Measurements from ENCODE around the gene TBL1XR1.
A peak's percentile ranks its signal among the peaks of the same experiment; 100 is the strongest.

The TBL1XR1 gene

DNA sequence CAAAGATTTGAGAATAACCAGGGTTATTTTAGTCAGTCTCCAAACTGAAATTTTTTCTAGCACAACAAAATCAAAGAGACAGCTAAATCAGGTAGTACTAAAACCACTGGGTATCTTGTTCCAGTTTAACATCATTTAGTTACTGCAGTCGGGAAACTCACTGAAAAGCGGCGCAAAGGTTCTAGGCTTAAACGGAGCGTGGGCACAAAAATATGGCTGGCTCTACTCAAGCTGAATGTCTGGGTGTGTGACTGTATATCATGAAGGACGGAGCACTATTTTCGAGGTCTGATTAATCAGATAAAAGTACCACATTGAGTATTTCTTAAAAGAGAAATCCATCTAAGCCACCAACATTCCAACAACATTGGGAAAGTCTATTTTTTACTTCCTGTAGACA, 152.1 kb downstream of the TBL1XR1 start:
- no peak for DNase-seq (ENCODE audit: low read depth)
- no peak overlapping the region for H3K4me3 ChIP-seq (ENCODE audit: low read depth, low read length)
- TF ChIP-seq, protein P1, sequence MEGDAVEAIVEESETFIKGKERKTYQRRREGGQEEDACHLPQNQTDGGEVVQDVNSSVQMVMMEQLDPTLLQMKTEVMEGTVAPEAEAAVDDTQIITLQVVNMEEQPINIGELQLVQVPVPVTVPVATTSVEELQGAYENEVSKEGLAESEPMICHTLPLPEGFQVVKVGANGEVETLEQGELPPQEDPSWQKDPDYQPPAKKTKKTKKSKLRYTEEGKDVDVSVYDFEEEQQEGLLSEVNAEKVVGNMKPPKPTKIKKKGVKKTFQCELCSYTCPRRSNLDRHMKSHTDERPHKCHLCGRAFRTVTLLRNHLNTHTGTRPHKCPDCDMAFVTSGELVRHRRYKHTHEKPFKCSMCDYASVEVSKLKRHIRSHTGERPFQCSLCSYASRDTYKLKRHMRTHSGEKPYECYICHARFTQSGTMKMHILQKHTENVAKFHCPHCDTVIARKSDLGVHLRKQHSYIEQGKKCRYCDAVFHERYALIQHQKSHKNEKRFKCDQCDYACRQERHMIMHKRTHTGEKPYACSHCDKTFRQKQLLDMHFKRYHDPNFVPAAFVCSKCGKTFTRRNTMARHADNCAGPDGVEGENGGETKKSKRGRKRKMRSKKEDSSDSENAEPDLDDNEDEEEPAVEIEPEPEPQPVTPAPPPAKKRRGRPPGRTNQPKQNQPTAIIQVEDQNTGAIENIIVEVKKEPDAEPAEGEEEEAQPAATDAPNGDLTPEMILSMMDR (conservative IDR thresholded peaks at IDR 0.05; ENCODE audit: low read depth, low read length), result no peak

DNA sequence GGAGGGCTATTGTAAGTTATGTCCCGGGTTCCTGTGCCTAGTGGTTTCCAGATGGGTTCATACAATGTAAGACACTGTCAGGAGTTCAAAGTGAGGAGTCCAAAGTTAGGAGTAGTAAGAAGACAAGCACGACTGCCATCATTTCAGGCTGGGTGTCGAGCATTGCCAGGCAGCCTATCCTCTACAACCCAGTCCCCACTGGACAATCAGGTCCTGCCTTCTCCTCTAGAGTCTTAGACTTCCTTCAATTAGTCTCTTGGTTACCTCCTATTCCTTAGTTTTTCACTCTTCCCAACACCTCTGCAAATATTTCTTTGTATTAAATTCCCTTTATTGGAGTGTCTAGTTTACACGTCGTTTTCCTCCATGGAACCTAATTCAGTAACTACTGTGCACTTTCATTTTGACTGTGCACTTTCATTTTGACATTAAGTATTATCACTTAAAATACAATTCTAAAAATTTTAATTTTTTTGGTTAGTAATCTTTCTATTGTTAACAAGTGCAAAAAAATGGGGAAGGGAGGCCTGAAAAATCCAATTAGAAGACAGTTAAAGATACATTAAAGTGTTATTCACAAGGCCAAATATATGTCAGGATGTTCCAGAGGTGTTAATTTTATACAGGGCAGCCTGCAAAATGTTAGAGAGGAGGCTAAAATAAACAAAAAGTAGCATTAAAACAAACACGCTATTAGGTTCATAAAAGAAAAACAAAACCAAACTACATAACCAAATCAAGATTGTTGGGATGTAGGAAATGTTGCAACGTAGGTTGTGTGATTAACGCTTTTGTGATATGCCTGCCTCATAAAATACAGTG, 155.3 kb downstream of the TBL1XR1 start:
- no peak overlapping the region for H3K4me3 ChIP-seq (ENCODE audit: low read depth, low read length)
- no peak for DNase-seq (ENCODE audit: low read depth)
- TF ChIP-seq, protein P1 (conservative IDR thresholded peaks at IDR 0.05; ENCODE audit: low read depth, low read length), result no peak

DNA sequence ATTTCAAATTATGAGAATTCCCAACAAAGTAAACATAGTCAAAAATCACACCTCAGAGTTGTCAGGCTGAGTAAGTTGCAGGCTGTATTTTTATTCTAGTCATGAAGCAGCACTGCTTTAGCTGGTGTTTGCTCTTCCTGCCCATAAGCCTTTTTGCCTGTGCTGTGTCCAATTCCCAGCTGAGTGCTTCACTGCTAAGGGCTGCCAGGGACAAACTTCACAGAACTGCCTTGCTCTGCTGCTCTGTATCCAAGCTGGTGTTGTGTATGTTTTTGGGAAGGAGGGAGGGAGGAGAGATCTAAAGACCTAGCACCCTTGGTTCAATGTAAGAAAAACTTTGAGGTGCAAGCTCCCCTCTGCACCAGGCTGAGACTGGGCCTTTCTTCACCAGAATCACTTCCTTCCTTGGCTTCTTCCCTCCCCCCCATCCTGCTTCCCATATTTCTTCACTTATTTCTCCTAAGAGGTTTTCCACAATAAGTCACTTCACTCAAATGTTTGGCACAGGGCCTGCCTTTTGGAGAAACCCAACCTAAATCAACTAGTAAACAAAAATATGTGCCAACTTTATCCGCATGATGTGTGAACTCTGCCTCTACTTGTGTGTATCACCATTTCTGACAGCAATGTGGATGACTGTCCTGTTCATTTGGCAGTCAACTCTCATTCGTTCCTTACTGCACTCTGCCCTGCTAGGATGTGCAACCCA, 156.1 kb downstream of the TBL1XR1 start:
- no peak for DNase-seq (ENCODE audit: low read depth)
- TF ChIP-seq, protein P1 (conservative IDR thresholded peaks at IDR 0.05; ENCODE audit: low read depth, low read length), result no peak

DNA sequence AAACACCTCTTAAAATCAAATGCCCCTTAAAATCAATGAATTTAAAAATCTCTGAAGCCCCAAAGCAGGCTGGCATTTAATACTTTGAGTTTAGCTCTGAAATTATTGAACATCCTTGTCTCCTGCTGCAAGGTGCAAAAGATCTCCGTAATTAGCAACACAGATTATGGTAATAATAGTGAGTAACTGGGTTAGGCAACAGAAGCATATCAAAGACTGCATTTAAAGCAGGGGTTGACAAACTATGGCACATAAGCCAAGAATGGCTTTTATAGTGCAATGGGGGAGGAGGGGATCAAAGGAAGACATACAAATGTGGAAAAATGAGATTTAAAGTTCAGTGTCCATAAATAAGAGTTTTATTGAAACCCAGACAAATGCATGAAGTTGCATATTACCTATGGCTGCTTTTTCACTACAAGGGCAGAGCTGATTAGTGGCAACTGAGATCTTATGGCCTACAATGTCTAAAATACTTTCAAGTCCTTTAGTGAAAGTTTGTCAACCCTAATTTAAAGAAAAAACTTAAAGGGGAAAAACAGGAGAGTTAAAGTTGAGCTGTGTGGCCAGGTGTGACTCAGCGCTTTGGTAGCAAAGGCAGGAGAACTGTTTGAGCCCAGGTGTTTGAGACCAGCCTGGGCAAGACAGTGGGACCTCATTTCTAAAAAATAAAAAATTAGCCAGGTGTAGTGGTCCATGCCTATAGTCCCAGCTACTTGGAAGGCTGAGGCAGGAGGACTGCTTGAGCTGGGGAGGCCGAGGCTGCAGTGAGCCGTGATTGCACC, 157.6 kb downstream of the TBL1XR1 start:
- no peak for DNase-seq (ENCODE audit: low read depth)
- H3K4me3 ChIP-seq (ENCODE audit: low read depth, low read length), result no peak overlapping the region
- TF ChIP-seq, protein P1 (conservative IDR thresholded peaks at IDR 0.05; ENCODE audit: low read depth, low read length), result no peak

More for the DNA sequence above, 156.1 kb downstream of the TBL1XR1 start:
- H3K4me3 ChIP-seq (ENCODE audit: low read depth, low read length), result no peak overlapping the region

DNA sequence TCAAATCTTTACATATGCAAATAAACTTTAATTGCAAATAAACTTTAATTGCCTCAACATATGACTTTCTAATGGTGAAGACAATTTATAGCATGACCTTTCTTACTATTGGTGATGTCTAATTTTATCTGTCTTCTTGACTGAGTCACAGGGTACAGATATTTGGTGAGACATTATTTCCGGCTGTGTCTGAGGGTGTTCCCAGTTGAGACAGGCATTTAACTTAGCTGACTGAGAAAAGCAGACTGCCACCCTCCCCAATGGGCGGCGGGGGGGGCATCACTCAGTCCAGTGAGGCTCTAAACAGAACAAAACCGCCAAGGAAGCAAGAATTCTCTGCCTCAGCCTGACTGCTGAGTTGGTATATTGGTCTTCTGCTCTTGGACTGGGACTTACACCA, 160.0 kb downstream of the TBL1XR1 start:
- H3K4me3 ChIP-seq (ENCODE audit: low read depth, low read length), result no peak overlapping the region
- DNase-seq (ENCODE audit: low read depth), result peak; percentile 44
- TF ChIP-seq, protein P1 (conservative IDR thresholded peaks at IDR 0.05; ENCODE audit: low read depth, low read length), result no peak

DNA sequence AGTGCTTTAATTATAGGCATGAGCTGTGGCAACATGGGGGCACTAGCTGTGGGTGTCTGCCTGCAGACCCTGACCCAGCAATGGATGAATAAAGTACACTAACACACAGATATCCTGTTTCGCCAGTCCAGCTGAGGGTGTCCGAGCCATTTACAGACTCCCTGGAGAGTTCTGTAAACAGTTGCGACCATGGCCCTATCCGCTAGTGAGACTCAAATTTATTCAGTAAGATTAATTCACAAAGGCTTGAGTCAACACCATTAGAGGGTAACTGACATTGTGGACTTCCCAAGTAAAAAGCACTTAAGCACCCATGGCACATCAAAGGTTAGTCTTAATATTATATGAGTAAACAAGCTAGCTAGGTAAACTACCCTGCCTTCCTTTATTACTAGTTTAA, 161.6 kb downstream of the TBL1XR1 start:
- no peak overlapping the region for H3K4me3 ChIP-seq (ENCODE audit: low read depth, low read length)
- no peak for DNase-seq (ENCODE audit: low read depth)
- TF ChIP-seq, protein P1 (conservative IDR thresholded peaks at IDR 0.05; ENCODE audit: low read depth, low read length), result no peak
